ENCODE measurements around the gene SH2D4B. TPM values are rescaled to one million over a fixed set of nuclear protein-coding genes. Genes with fewer than 3 reads are reported as not detected.

The SH2D4B gene
- polyA plus RNA-seq, 1 donor from 2014 or later: 1.4 TPM

- H2AFZ ChIP-seq (ENCODE audit: low read depth, low read length): no peak overlapping the region
- no peak overlapping the region for H3K9ac ChIP-seq (ENCODE audit: low read length)
- no peak overlapping the region for H3K27ac ChIP-seq (ENCODE audit: low read length)
- H3K27me3 ChIP-seq (ENCODE audit: insufficient read depth, low read depth, low read length): no peaks in the 10 kb centered on the region
- H3K79me2 ChIP-seq (replicated peaks; ENCODE audit: insufficient read depth, low read length): peaks cover 54% of the 10 kb centered on the region
- no peaks in the 10 kb centered on the region for H3K9me3 ChIP-seq (ENCODE audit: low read length)
- H3K4me3 ChIP-seq (ENCODE audit: low read length): no peak overlapping the region
- H3K36me3 ChIP-seq (ENCODE audit: insufficient read depth, low read length): no peaks in the 10 kb centered on the region
- TF ChIP-seq, protein P1, sequence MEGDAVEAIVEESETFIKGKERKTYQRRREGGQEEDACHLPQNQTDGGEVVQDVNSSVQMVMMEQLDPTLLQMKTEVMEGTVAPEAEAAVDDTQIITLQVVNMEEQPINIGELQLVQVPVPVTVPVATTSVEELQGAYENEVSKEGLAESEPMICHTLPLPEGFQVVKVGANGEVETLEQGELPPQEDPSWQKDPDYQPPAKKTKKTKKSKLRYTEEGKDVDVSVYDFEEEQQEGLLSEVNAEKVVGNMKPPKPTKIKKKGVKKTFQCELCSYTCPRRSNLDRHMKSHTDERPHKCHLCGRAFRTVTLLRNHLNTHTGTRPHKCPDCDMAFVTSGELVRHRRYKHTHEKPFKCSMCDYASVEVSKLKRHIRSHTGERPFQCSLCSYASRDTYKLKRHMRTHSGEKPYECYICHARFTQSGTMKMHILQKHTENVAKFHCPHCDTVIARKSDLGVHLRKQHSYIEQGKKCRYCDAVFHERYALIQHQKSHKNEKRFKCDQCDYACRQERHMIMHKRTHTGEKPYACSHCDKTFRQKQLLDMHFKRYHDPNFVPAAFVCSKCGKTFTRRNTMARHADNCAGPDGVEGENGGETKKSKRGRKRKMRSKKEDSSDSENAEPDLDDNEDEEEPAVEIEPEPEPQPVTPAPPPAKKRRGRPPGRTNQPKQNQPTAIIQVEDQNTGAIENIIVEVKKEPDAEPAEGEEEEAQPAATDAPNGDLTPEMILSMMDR (IDR thresholded peaks at IDR 0.05; ENCODE audit: poor library complexity, severe bottlenecking): no peak
- TF ChIP-seq EZH2 (IDR thresholded peaks at IDR 0.05; ENCODE audit: borderline replicate concordance, insufficient read depth, low read length, poor library complexity, severe bottlenecking) (no peak), POLR2AphosphoS5 (IDR thresholded peaks at IDR 0.05) (no peak), SMC3 (conservative IDR thresholded peaks at IDR 0.05; ENCODE audit: poor library complexity) (no peak), REST (IDR thresholded peaks at IDR 0.05; ENCODE audit: borderline replicate concordance) (no peak), EP300 (conservative IDR thresholded peaks at IDR 0.05; ENCODE audit: poor library complexity, severe bottlenecking) (no peak), RAD21 (conservative IDR thresholded peaks at IDR 0.05) (no peak), MXI1 (conservative IDR thresholded peaks at IDR 0.05; ENCODE audit: poor library complexity, severe bottlenecking) (no peak), TAF1 (IDR thresholded peaks at IDR 0.05; ENCODE audit: low read depth) (no peak)
- H4K20me1 ChIP-seq (ENCODE audit: insufficient read depth): no peaks in the 10 kb centered on the region
- H3K4me2 ChIP-seq (ENCODE audit: low read length): no peak overlapping the region
- no peaks in the 10 kb centered on the region for H3F3A ChIP-seq (ENCODE audit: insufficient read depth, low read length, poor library complexity, severe bottlenecking)
- no peaks in the 10 kb centered on the region for H3K9me2 ChIP-seq (ENCODE audit: insufficient read depth, low read length)
These were observed 48.2 kb upstream of the SH2D4B start for GRCh38 chr10:80489371-80490112.

- Histone ChIP-seq H3K4me3 (ENCODE audit: low read length) (no peak overlapping the region), H4K20me1 (ENCODE audit: insufficient read depth) (no peaks in the 10 kb centered on the region), H3K27ac (ENCODE audit: low read length) (no peak overlapping the region), H3K27me3 (ENCODE audit: insufficient read depth, low read depth, low read length) (no peaks in the 10 kb centered on the region), H3F3A (ENCODE audit: insufficient read depth, low read length, poor library complexity, severe bottlenecking) (no peaks in the 10 kb centered on the region), H3K36me3 (ENCODE audit: insufficient read depth, low read length) (no peaks in the 10 kb centered on the region), H3K9ac (ENCODE audit: low read length) (no peak overlapping the region), H2AFZ (ENCODE audit: low read depth, low read length) (no peak overlapping the region), H3K9me2 (ENCODE audit: insufficient read depth, low read length) (no peaks in the 10 kb centered on the region), H3K9me3 (ENCODE audit: low read length) (no peaks in the 10 kb centered on the region), H3K4me2 (ENCODE audit: low read length) (no peak overlapping the region), H3K79me2 (replicated peaks; ENCODE audit: insufficient read depth, low read length) (peaks cover 54% of the 10 kb centered on the region)
- no peak for TF ChIP-seq SMC3 (conservative IDR thresholded peaks at IDR 0.05; ENCODE audit: poor library complexity)
- TF ChIP-seq REST (IDR thresholded peaks at IDR 0.05; ENCODE audit: borderline replicate concordance): no peak
- TF ChIP-seq MXI1 (conservative IDR thresholded peaks at IDR 0.05; ENCODE audit: poor library complexity, severe bottlenecking): no peak
- TF ChIP-seq RAD21 (conservative IDR thresholded peaks at IDR 0.05): no peak
- TF ChIP-seq EZH2 (IDR thresholded peaks at IDR 0.05; ENCODE audit: borderline replicate concordance, insufficient read depth, low read length, poor library complexity, severe bottlenecking): no peak
- TF ChIP-seq, protein P1 (IDR thresholded peaks at IDR 0.05; ENCODE audit: poor library complexity, severe bottlenecking): no peak
- TF ChIP-seq POLR2AphosphoS5 (IDR thresholded peaks at IDR 0.05): no peak
These were observed 46.2 kb upstream of the SH2D4B start for GRCh38 chr10:80491251-80492102.
